ENCODE data around the gene NRXN2.

- no peak for TF ChIP-seq CTCF (IDR thresholded peaks at IDR 0.05; ENCODE audit: extremely low read depth in 1 of 2, insufficient read depth in 1 of 2, low read depth in 1 of 2, low read length in 2 of 2)
- no peak for TF ChIP-seq POLR2A (IDR thresholded peaks at IDR 0.05; ENCODE audit: low read depth, low read length)
- no peak for TF ChIP-seq EZH2 (IDR thresholded peaks at IDR 0.05; ENCODE audit: borderline replicate concordance, low read depth, low read length, severe bottlenecking)
- no peak for TF ChIP-seq JUN (IDR thresholded peaks at IDR 0.05; ENCODE audit: borderline replicate concordance, insufficient read depth, insufficient read length, low read depth)
- no peak for TF ChIP-seq POLR2AphosphoS5 (IDR thresholded peaks at IDR 0.05; ENCODE audit: insufficient read depth, low read depth, low read length)
- no peak for TF ChIP-seq MYC (IDR thresholded peaks at IDR 0.05; ENCODE audit: low read depth, low read length)
- no peak for TF ChIP-seq FOS (IDR thresholded peaks at IDR 0.05; ENCODE audit: borderline replicate concordance, insufficient read depth, low read length)
- no peak for TF ChIP-seq MAX (IDR thresholded peaks at IDR 0.05; ENCODE audit: insufficient read depth, insufficient read length)
Measured at GRCh38 chr11:64639885-64640284, 83.1 kb downstream of the NRXN2 start.

Data from endothelial cell of umbilical vein (primary cell).